H1 (cell line): Measurements from ENCODE around the gene RPL28. TPM values are rescaled to one million over a fixed set of nuclear protein-coding genes. Genes with fewer than 3 reads are reported as not detected.
A peak's percentile ranks its signal among the peaks of the same experiment; 100 is the strongest.

Experiments
- ASH2L ChIP-seq: fragments of 200-600, 300-600 bp; sonication (generic); IDR thresholded peaks from one replicate; pipeline ENCODE4 v1.7.1; 2017; ENCODE audit warnings: low read length
- CBX8 ChIP-seq: fragments of 300-800, 300-1000 bp; sonication (generic); IDR thresholded peaks from 2 replicates; pipeline ENCODE4 v1.7.1; 2016; ENCODE audit warnings: low read depth, low read length, borderline replicate concordance
- CHD2 ChIP-seq: IDR thresholded peaks from 2 replicates; pipeline ENCODE4 v1.6.1; 2012; ENCODE audit warnings: low read length, improper control_type of control experiment
- CTBP2 ChIP-seq: IDR thresholded peaks from 2 replicates; pipeline ENCODE4 v1.7.0; 2011; ENCODE audit warnings: borderline replicate concordance, mild to moderate bottlenecking, moderate library complexity, mixed read lengths, low read length; ENCODE audit not compliant: insufficient read depth, insufficient read length
- CTCF ChIP-seq, 3 experiments: IDR thresholded peaks; 1 replicate in 2 of 3; 2 replicates in 1 of 3; pipeline versions ENCODE4 v1.5.1 to v1.6.1; 2011; ENCODE audit warnings: low read length in 3 of 3, mild to moderate bottlenecking in 3 of 3, inconsistent platforms in 2 of 3, low read depth in 1 of 3, moderate library complexity in 1 of 3; ENCODE audit not compliant: insufficient read depth in 1 of 3; ENCODE audit errors: control extremely low read depth in 1 of 3
- EGR1 ChIP-seq: IDR thresholded peaks from 2 replicates; pipeline ENCODE4 v1.6.1; 2011; ENCODE audit warnings: low read depth, low read length, borderline replicate concordance
- HDAC2 ChIP-seq, 2 experiments: fragments of 300-600 bp in 1 of 2; sonication (generic) in 1 of 2; IDR thresholded peaks; 2 replicates each; pipeline ENCODE4 v1.6.1; 2011 to 2012; ENCODE audit warnings: low read depth in 2 of 2, low read length in 2 of 2, mild to moderate bottlenecking in 2 of 2, moderate library complexity in 2 of 2, borderline replicate concordance in 1 of 2, inconsistent platforms in 1 of 2
- KDM5A ChIP-seq: fragments of 200-600 bp; IDR thresholded peaks from 2 replicates; pipeline ENCODE4 v1.7.1; 2012; ENCODE audit warnings: mild to moderate bottlenecking, low read length, inconsistent platforms, mixed read lengths
- NANOG ChIP-seq: IDR thresholded peaks from 2 replicates; pipeline ENCODE4 v1.6.1; 2011; ENCODE audit warnings: low read length, low read depth, mild to moderate bottlenecking, inconsistent platforms; ENCODE audit not compliant: insufficient read depth, poor library complexity, severe bottlenecking
- NRF1 ChIP-seq: IDR thresholded peaks from 2 replicates; pipeline ENCODE4 v1.6.1; 2011; ENCODE audit warnings: mild to moderate bottlenecking, low read depth, low read length, improper control_type of control experiment
- RAD21 ChIP-seq, 2 experiments: IDR thresholded peaks in 1 of 2; conservative IDR thresholded peaks in 1 of 2; 2 replicates each; pipeline ENCODE4 v1.6.1; 2011; ENCODE audit warnings: low read depth in 2 of 2, low read length in 2 of 2, improper control_type of control experiment in 1 of 2, inconsistent platforms in 1 of 2, mild to moderate bottlenecking in 1 of 2, moderate library complexity in 1 of 2
- RNF2 ChIP-seq: fragments of 200-900, 300-1000 bp; sonication (generic); IDR thresholded peaks from 2 replicates; pipeline ENCODE4 v1.7.1; 2016; ENCODE audit warnings: borderline replicate concordance, low read depth, mild to moderate bottlenecking, antibody characterized with exemption, low read length; ENCODE audit not compliant: poor library complexity, severe bottlenecking; ENCODE audit errors: missing control alignments
- SIN3A ChIP-seq, 2 experiments: IDR thresholded peaks in 1 of 2; conservative IDR thresholded peaks in 1 of 2; 2 replicates each; pipeline ENCODE4 v1.6.1; 2011 to 2012; ENCODE audit warnings: low read length in 2 of 2, improper control_type of control experiment in 1 of 2, low read depth in 1 of 2, mild to moderate bottlenecking in 1 of 2
- SP1 ChIP-seq: IDR thresholded peaks from 2 replicates; pipeline ENCODE4 v1.6.1; 2011; ENCODE audit warnings: low read depth, low read length
- TCF12 ChIP-seq: IDR thresholded peaks from 2 replicates; pipeline ENCODE4 v1.6.1; 2011; ENCODE audit warnings: low read depth, mild to moderate bottlenecking, low read length
- YY1 ChIP-seq: IDR thresholded peaks from 2 replicates; pipeline ENCODE4 v1.6.1; 2011; ENCODE audit warnings: low read depth, mild to moderate bottlenecking, low read length
- ZNF274 ChIP-seq: IDR thresholded peaks from 2 replicates; pipeline ENCODE4 v1.7.0; 2012; ENCODE audit warnings: low read length, borderline replicate concordance; ENCODE audit errors: extremely low read depth
- polyA plus RNA-seq, 7 experiments: library from polyadenylated mRNA; depleted of rRNA in 3 of 7; stranded (reverse) in 5 of 7; unstranded in 2 of 7; fragments of >200 nt in 5 of 7; fragments of 200-250 nt in 2 of 7; gene quantifications; 1 replicate in 5 of 7; 2 replicates in 1 of 7; 4 replicates in 1 of 7; pipeline versions ENCODE4 v1.2.1 to v1.2.3, GENCODE V29; 2011 to 2013; ENCODE audit warnings: missing spikeins in 2 of 7, mixed read lengths in 2 of 7
- total RNA-seq: library from RNA; stranded (reverse); fragmentation: NEBNext Ultra II Directional; extraction: Animal tissue kit (Norgen Biotek cat#: 25700); gene quantifications from 2 replicates; pipeline ENCODE4 v1.2.1, GENCODE V29; 2021
- TF ChIP-seq, protein P1 (sequence below): IDR thresholded peaks from 2 replicates; pipeline ENCODE4 v1.6.1; 2012; ENCODE audit warnings: inconsistent platforms

Gene RPL28
- total and polyA plus RNA-seq, 2 of the 8 experiments (the other 6 are each of a cell fraction or from before 2014, with no cell fraction given), result 2,123 to 8,402 TPM

DNA sequence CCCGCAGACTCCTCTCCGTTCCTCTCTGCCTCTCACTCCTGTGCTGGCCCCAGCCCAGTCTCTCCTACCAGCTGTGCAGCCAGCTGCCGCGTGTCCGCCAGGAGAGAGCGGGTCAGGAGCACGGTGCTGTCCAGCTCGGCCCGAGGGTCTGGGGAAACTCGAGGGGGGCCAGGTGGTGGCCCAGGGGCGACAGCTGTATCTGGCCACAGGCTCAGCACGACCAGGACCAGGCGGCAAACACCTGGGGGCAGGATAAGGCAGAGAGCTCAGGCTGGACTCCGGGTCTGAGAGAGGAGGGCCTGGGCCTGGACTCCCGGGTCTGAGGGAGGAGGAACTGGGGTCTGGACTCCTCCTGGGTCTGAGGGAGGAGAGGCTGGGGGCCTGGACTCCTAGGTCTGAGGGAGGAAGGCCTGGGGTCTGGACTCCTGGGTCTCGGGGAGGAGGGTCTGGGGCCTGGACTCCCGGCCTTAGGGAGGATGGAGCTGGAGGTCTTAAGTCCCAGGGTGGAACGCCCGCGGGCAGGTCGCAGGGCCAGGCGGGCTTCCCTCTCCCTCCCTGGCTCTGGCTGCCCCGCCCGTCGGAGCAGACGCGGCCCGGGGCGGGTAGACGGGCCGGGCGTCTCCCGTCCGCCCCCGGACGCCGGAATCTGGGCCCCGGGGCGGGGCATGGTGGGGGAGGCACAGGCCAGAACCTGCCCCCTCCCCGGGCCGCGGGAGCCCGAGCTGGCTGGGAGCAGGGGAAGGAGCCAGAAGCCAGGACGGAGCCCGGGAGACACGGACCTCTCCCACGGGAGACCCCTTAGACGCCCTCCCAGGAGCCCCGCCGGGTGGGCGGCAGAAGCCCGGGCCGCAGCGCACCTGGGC, 16.8 kb upstream of the RPL28 start (continued):
- no peak for TF ChIP-seq ZNF274
- no peak for TF ChIP-seq SIN3A (conservative IDR thresholded peaks at IDR 0.05 in 1 of 2, IDR thresholded peaks at IDR 0.05 in 1 of 2; ENCODE audit: low read depth in 1 of 2, low read length in 2 of 2)
- TF ChIP-seq HDAC2 (IDR thresholded peaks at IDR 0.05; ENCODE audit: borderline replicate concordance in 1 of 2, low read depth in 2 of 2, low read length in 2 of 2), result 0 out of 4 replicates have a peak, but pooled peaks of 1 of the 2 experiments have one; percentile 2
- TF ChIP-seq YY1, result no peak
- TF ChIP-seq NRF1, result no peak
- TF ChIP-seq ASH2L, result no peak
- TF ChIP-seq RAD21 (IDR thresholded peaks at IDR 0.05 in 1 of 2, conservative IDR thresholded peaks at IDR 0.05 in 1 of 2; ENCODE audit: low read depth in 2 of 2, low read length in 2 of 2), result no peak
- no peak for TF ChIP-seq SP1
- no peak for TF ChIP-seq RNF2
- no peak for TF ChIP-seq CHD2
- no peak for TF ChIP-seq CBX8
- TF ChIP-seq KDM5A, result no peak
- peak; percentile 87 for TF ChIP-seq EGR1
- TF ChIP-seq CTCF (IDR thresholded peaks at IDR 0.05; ENCODE audit: control extremely low read depth in 1 of 3, insufficient read depth in 1 of 3, low read depth in 1 of 3, low read length in 3 of 3), result no peak
- no peak for TF ChIP-seq CTBP2
- TF ChIP-seq TCF12, result no peak
- no peak for TF ChIP-seq NANOG
- TF ChIP-seq, protein P1, sequence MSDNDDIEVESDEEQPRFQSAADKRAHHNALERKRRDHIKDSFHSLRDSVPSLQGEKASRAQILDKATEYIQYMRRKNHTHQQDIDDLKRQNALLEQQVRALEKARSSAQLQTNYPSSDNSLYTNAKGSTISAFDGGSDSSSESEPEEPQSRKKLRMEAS, result 0 out of 2 replicates have a peak, but pooled peaks have one; percentile 18
- TF ChIP-seq, all 59 proteins: peak for 4
